Neural progenitor cell (in vitro differentiated cells): ENCODE data around the gene COX20. TPM values are rescaled to one million over a fixed set of nuclear protein-coding genes. Genes with fewer than 3 reads are reported as not detected.

Source experiments
- DNase-seq: peaks from one replicate; pipeline ENCODE4 v3.0.0-alpha.2; 2016; ENCODE audit warnings: low spot score
- H2AFZ ChIP-seq: fragments of 200-600 bp; sonication (generic); replicated peaks from 2 replicates; pipeline ENCODE4 v1.6.1; 2016; ENCODE audit warnings: antibody characterized with exemption
- H3F3A ChIP-seq: fragments of 200-600 bp; sonication (generic); 2 replicates; pipeline ENCODE4 v1.6.1; 2016; ENCODE audit warnings: antibody characterized with exemption, low read depth
- H3K27ac ChIP-seq: fragments of 200-600 bp; sonication (generic); 2 replicates; pipeline ENCODE4 v1.5.1; 2016; ENCODE audit warnings: mild to moderate bottlenecking
- H3K27me3 ChIP-seq: fragments of 200-600 bp; sonication (generic); 2 replicates; pipeline ENCODE4 v1.6.1; 2016; ENCODE audit warnings: mild to moderate bottlenecking, moderate library complexity
- H3K36me3 ChIP-seq: fragments of 200-600 bp; sonication (generic); 2 replicates; pipeline ENCODE4 v1.5.1; 2016
- H3K4me1 ChIP-seq: fragments of 200-600 bp; sonication (generic); 2 replicates; pipeline ENCODE4 v1.6.1; 2016; ENCODE audit warnings: mixed run types
- H3K4me2 ChIP-seq: fragments of 200-600 bp; sonication (generic); 2 replicates; pipeline ENCODE4 v1.6.1; 2016
- H3K4me3 ChIP-seq: fragments of 200-600 bp; sonication (generic); 2 replicates; pipeline ENCODE4 v1.5.1; 2016
- H3K79me2 ChIP-seq: fragments of 200-600 bp; sonication (generic); 2 replicates; pipeline ENCODE4 v1.6.1; 2016; ENCODE audit warnings: low read depth
- H3K9ac ChIP-seq: fragments of 200-600 bp; sonication (generic); 2 replicates; pipeline ENCODE4 v1.6.1; 2016
- H3K9me3 ChIP-seq: fragments of 200-600 bp; sonication (generic); 2 replicates; pipeline ENCODE4 v1.5.1; 2016; ENCODE audit warnings: low read depth
- H4K20me1 ChIP-seq: fragments of 200-600 bp; sonication (generic); 2 replicates; pipeline ENCODE4 v1.6.1; 2016; ENCODE audit warnings: low read depth
- H3K27ac Mint-ChIP-seq: 3 replicates; pipeline ENCODE4 v1.8.0; 2021; ENCODE audit warnings: mixed read lengths
- H3K27me3 Mint-ChIP-seq: 2 replicates; pipeline ENCODE4 v1.8.0; 2022; ENCODE audit warnings: low read depth, mild to moderate bottlenecking, inconsistent platforms, moderate library complexity, mixed read lengths; ENCODE audit not compliant: insufficient read depth
- H3K36me3 Mint-ChIP-seq: 3 replicates; pipeline ENCODE4 v1.8.0; 2021; ENCODE audit warnings: mixed read lengths
- H3K4me1 Mint-ChIP-seq: 3 replicates; pipeline ENCODE4 v1.8.0; 2021; ENCODE audit warnings: mixed read lengths
- H3K4me3 Mint-ChIP-seq: 3 replicates; pipeline ENCODE4 v1.8.0; 2021; ENCODE audit warnings: mild to moderate bottlenecking, moderate library complexity, mixed read lengths
- H3K9me3 Mint-ChIP-seq: 3 replicates; pipeline ENCODE4 v1.8.0; 2020; ENCODE audit warnings: mixed read lengths
- EZH2 ChIP-seq: fragments of 200-600 bp; sonication (generic); IDR thresholded peaks from 2 replicates; pipeline ENCODE4 v1.6.1; 2017; ENCODE audit warnings: antibody characterized with exemption, mild to moderate bottlenecking, moderate library complexity
- EZH2phosphoT487 ChIP-seq: fragments of 200-600 bp; sonication (generic); IDR thresholded peaks from 2 replicates; pipeline ENCODE4 v1.6.1; 2017; ENCODE audit warnings: antibody characterized with exemption
- total RNA-seq: library from RNA; depleted of rRNA; stranded (reverse); fragments of >200 nt; gene quantifications from 2 replicates; pipeline ENCODE4 v1.2.3, GENCODE V29; 2015; ENCODE audit warnings: low replicate concordance
- TF ChIP-seq, protein P1 (sequence below): fragments of 200-600 bp; sonication (generic); IDR thresholded peaks from 2 replicates; pipeline ENCODE4 v1.5.1; 2017; ENCODE audit warnings: antibody characterized with exemption, mild to moderate bottlenecking

COX20 gene
- total RNA-seq, 1 donor from 2014 or later, result 81.6 TPM

GRCh38 chr1:244874974-244875579 is 39.6 kb downstream of the COX20 start:
- Histone ChIP-seq H3K4me1 (peaks cover 10% of the 10 kb centered on the region), H3K4me2 (peak overlapping the region; percentile 25), H2AFZ (no peak overlapping the region), H4K20me1 (no peaks in the 10 kb centered on the region), H3F3A (no peaks in the 10 kb centered on the region), H3K27me3 (no peaks in the 10 kb centered on the region), H3K79me2 (no peaks in the 10 kb centered on the region), H3K9me3 (no peaks in the 10 kb centered on the region), H3K9ac (no peak overlapping the region), H3K27ac (no peak overlapping the region), H3K36me3 (no peaks in the 10 kb centered on the region), H3K4me3 (no peak overlapping the region)
- Mint-ChIP-seq H3K9me3 (no peaks in the 10 kb centered on the region), H3K36me3 (no peaks in the 10 kb centered on the region), H3K4me1 (peaks cover 20% of the 10 kb centered on the region), H3K4me3 (peak overlapping the region; percentile 22), H3K27ac (no peak overlapping the region), H3K27me3 (no peaks in the 10 kb centered on the region)
- DNase-seq, result peak; percentile 85
- TF ChIP-seq EZH2 (no peak), EZH2phosphoT487 (no peak)
- TF ChIP-seq, protein P1, sequence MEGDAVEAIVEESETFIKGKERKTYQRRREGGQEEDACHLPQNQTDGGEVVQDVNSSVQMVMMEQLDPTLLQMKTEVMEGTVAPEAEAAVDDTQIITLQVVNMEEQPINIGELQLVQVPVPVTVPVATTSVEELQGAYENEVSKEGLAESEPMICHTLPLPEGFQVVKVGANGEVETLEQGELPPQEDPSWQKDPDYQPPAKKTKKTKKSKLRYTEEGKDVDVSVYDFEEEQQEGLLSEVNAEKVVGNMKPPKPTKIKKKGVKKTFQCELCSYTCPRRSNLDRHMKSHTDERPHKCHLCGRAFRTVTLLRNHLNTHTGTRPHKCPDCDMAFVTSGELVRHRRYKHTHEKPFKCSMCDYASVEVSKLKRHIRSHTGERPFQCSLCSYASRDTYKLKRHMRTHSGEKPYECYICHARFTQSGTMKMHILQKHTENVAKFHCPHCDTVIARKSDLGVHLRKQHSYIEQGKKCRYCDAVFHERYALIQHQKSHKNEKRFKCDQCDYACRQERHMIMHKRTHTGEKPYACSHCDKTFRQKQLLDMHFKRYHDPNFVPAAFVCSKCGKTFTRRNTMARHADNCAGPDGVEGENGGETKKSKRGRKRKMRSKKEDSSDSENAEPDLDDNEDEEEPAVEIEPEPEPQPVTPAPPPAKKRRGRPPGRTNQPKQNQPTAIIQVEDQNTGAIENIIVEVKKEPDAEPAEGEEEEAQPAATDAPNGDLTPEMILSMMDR, result no peak

DNA sequence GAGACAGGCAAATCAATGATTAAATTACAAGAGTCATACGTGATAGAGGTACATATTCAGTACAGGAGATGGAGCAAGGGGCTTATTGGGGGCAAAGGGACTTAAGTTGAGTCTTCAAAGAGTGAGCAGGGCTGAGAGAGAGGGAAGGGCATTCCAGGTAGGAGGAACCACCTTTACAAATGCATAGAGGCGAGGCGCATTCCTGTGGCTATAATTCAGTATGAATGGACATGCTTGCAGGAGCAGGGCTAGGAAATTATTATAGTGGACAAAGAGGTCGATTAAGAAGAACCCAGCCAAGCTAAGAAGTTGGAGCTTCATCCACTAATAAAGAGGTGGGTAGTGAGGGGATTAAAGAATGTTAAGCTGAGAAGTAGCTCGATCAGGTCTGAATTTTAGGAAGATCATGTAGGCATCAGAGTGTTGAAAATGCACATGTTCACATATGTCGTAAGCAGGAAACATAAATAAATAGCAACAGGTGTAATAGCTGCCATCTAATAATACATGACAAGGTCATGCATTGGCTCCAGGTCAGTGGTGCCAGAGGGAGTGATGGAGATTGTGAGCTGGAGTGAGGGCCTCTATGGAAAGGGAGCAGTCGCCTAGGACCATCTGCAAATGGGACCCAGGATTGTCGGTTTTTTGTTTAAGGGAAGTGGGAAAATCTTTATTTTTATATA is 40.9 kb downstream of the COX20 start:
- Mint-ChIP-seq H3K36me3 (no peaks in the 10 kb centered on the region), H3K27ac (no peak overlapping the region), H3K4me1 (peaks cover 22% of the 10 kb centered on the region), H3K9me3 (no peaks in the 10 kb centered on the region), H3K4me3 (no peak overlapping the region), H3K27me3 (no peaks in the 10 kb centered on the region)
- Histone ChIP-seq H3K79me2 (no peaks in the 10 kb centered on the region), H3K9ac (no peak overlapping the region), H3K27me3 (no peaks in the 10 kb centered on the region), H3K4me3 (no peak overlapping the region), H3K4me1 (peaks cover 14% of the 10 kb centered on the region), H3K36me3 (no peaks in the 10 kb centered on the region), H2AFZ (no peak overlapping the region), H4K20me1 (no peaks in the 10 kb centered on the region), H3K9me3 (no peaks in the 10 kb centered on the region), H3K27ac (no peak overlapping the region), H3K4me2 (no peak overlapping the region), H3F3A (no peaks in the 10 kb centered on the region)
- TF ChIP-seq, protein P1, result no peak
- TF ChIP-seq EZH2phosphoT487, result no peak
- TF ChIP-seq EZH2, result no peak
- DNase-seq, result no peak

- no peak for DNase-seq
- TF ChIP-seq, protein P1, result no peak
- TF ChIP-seq EZH2phosphoT487 (no peak), EZH2 (no peak)
- Histone ChIP-seq H3K27ac (no peak overlapping the region), H3F3A (no peaks in the 10 kb centered on the region), H3K4me2 (no peak overlapping the region), H4K20me1 (no peaks in the 10 kb centered on the region), H3K27me3 (no peaks in the 10 kb centered on the region), H3K9me3 (no peaks in the 10 kb centered on the region), H3K36me3 (no peaks in the 10 kb centered on the region), H3K9ac (no peak overlapping the region), H3K4me3 (no peak overlapping the region), H3K79me2 (no peaks in the 10 kb centered on the region), H3K4me1 (peaks cover 19% of the 10 kb centered on the region), H2AFZ (no peak overlapping the region)
- H3K27me3 Mint-ChIP-seq, result peaks cover 2% of the 10 kb centered on the region
- no peaks in the 10 kb centered on the region for H3K9me3 Mint-ChIP-seq
- no peak overlapping the region for H3K27ac Mint-ChIP-seq
- H3K4me1 Mint-ChIP-seq, result peaks cover 29% of the 10 kb centered on the region
- no peaks in the 10 kb centered on the region for H3K36me3 Mint-ChIP-seq
- H3K4me3 Mint-ChIP-seq, result no peak overlapping the region
These were observed 43.2 kb downstream of the COX20 start for GRCh38 chr1:244878681-244879080.
